Suppressor macrophage treated with lipopolysaccharide for 1 hour (primary cell): Measurements from ENCODE around the gene TRNP1.
"Not testable (repeated sequence)": the region's sequence is repeated elsewhere in the genome, so short reads cannot be mapped to it uniquely, and the experiment has no call there.

Experiments
- DNase-seq, 3 donors: peaks; one replicate each; pipeline ENCODE4 v3.0.0-alpha.2; 2020 to 2022

Gene TRNP1, protein sequence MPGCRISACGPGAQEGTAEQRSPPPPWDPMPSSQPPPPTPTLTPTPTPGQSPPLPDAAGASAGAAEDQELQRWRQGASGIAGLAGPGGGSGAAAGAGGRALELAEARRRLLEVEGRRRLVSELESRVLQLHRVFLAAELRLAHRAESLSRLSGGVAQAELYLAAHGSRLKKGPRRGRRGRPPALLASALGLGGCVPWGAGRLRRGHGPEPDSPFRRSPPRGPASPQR

DNA sequence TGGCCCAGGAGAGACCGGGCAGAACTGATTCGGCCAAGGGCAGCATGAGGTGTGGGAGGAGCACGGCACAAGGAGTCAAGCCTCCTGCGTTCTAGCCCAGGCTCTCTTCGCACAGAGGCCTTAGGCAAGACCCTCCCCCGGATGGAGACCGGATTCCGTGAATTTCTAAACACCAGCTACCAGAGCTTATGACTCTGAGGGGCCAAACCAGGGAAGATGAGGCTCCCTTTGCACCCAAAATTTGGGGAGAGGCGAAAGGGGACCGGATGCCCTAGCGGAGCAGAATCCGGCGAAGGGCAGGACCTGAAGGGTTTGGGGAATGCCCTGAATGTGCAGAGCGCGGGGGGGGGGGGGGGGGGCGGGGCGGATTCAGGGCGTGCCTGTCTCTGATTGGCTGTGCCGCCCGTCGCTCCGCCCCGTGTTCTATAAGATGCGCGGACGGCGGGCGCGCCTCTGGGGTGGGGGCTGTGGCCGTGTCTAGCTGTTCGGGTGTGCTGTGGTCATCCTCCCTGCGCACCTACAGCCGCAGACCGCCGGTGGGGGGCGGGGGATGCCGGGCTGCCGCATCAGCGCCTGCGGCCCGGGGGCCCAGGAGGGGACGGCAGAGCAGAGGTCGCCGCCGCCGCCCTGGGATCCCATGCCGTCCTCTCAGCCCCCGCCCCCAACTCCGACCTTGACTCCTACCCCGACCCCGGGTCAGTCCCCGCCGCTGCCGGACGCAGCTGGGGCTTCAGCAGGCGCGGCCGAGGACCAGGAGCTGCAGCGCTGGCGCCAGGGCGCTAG is at the start of gene TRNP1:
Gene TRNP1, plus strand, starts transcription at position 456 of the 783 bp plus-strand sequence. Its CDS starts 95 bp downstream, at position 551.
- peak; percentile 69 to 83 (median 73) for DNase-seq

DNA sequence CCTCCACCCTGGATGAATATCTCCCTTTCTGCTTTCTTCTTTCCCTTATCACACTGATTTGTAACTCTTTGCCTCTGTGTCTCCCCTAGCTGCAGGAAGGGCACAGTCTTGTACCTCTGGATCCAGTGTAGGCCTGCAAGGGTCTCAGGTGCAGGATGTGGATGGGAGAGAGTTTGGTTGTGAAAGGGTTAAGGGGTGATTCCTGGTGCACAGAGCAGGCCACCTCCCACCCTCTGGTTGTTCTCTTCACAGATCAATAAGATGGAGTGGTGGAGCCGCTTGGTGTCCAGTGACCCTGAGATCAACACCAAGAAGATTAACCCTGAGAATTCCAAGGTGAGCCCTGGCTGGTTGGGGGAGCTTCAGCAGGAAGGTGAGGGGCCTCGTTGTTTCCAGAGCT is 48.4 kb upstream of the TRNP1 start:
- no peak for DNase-seq

DNA sequence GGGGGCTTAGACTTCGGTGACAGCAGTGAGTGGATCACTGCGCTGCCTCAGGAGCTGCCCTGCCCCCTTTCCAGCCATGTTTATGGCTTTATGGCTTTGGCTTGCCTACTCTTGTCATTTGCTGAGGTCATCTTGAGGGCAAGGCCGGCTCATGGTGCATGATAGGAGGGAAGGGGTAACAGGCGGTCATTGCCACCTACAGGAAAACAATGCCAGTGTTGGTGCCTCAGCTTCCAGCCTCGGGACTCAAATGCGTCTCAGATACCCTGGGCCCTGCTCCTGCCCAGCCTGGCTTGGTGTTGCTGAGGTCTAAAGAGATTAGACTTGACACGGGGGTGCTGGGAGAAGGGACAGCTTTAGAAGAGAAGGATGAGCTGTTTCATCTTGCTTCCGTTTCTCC is 47.8 kb upstream of the TRNP1 start:
- no peak for DNase-seq

DNA sequence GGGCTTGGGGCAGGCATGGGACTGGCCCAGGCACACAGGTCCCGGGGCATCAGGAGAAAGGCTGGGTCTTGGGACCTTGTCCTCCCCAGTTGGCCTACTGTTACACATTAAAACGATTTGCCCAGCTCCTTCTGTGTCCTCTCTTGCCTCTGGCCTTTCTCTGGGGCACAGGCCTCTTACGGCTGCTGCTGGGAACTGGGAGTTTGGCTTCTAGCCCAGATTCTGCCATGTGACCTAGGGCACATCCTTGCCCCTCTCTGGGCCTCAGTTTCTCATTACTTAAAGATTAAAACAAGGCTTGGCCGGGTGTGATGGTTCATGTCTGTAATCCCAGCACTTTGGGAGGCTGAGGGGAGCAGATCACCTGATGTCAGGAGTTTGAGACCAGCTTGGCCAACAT is 47.2 kb upstream of the TRNP1 start:
- no peak for DNase-seq

DNA sequence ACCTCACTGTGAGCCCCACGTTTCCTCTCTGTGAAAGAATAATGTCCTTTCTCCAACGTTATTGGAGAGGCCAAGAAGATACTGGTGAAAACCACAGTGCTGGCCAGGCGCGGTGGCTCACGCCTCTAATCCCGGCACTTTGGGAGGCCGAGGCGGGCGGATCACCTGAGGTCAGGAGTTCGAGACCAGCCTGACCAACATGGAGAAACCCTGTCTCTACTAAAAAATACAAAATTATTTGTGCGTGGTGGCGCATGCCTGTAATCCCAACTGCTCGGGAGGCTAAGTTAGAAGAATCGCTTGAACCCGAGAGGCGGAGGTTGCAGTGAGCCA is 44.8 kb upstream of the TRNP1 start:
- not testable (repeated sequence) for DNase-seq

DNA sequence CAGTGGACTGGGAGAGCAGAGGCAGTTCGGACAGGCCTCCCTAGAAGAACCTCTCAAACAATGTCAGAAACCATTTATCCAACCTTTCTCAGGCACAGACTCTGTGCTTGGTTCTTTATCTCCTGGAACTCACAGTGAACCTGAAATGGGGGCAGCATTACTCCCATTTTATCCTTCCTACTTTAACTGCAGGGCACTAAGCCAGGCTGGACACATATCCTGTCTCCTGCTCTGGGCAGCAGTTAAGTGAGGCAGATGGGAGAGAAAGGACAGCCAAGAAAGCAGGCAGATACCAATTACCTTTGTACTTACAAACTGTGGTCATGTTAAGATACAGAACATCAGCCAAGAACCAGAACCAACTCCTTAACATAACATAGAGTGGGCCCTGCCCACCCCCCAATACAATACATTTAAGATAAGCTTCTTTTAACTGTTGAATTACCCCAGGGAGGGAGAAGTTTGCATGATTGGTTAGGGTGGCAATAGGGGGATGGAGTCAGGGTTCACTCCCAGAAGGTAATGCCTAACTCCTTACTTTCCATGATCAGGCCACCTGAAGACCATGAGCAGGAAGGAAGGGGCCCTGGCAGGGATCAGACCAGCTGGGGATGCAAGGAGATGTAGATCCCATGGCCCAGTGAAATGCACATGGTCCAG is 44.1 kb upstream of the TRNP1 start:
- no peak for DNase-seq

DNA sequence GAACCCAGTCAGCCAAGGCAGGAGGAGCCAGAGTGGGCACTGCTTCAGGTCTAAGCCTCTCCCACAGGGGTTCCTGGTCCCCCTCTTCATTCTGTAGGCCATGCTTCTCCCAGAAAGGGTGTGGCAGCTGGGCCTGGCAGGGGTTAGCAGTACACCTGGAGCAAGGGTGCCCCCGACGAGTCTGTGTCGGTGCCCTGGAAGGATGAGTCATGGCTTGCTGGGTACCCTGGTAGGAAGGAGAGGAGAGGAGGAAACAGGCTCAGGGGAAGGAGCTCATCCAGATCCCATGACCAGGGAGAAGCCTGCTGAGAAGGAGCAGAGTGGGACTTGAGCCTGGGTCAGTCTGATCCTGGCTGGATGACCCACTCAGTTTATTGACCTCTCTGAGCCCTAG is 43.6 kb upstream of the TRNP1 start:
- DNase-seq: no peak

DNA sequence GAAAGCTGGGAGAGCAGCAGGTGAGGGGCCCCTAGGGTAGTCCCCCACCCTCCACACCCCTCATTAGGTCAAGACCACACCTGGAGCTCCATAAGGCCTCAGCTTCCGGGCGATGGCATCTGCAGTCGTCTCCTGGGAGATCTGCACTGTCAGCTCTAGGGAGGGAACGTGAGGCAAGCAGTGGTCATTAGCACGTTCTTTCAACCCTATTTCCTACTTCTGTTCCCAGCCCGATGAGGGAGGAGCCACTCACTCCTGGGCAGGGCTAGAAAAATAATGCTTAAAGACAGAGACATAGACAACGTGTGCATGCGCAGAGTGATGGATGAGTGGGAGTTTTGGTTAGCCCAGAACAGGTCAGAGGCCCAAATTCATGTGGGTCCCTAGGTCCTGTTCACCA is 42.9 kb upstream of the TRNP1 start:
- no peak for DNase-seq

DNA sequence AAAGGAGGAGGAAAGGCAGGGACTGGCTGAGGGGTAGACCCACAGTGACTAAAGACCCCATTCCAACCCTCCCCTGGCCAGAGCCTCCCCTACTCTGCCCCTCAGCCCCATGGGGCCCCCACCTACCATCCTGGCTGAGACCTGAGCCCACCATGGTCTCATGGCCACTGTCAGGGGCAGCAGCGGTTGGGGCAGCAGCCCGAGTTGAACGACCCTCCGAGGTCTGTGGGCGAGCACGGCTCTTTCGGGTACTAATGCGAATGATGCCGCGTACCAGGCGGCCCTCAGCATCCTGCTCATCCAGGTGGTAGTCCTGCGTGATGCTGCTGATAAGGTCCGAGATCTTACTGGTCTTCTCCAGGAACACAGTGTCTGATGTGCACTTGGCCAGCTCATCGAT is 42.3 kb upstream of the TRNP1 start:
- DNase-seq: no peak

DNA sequence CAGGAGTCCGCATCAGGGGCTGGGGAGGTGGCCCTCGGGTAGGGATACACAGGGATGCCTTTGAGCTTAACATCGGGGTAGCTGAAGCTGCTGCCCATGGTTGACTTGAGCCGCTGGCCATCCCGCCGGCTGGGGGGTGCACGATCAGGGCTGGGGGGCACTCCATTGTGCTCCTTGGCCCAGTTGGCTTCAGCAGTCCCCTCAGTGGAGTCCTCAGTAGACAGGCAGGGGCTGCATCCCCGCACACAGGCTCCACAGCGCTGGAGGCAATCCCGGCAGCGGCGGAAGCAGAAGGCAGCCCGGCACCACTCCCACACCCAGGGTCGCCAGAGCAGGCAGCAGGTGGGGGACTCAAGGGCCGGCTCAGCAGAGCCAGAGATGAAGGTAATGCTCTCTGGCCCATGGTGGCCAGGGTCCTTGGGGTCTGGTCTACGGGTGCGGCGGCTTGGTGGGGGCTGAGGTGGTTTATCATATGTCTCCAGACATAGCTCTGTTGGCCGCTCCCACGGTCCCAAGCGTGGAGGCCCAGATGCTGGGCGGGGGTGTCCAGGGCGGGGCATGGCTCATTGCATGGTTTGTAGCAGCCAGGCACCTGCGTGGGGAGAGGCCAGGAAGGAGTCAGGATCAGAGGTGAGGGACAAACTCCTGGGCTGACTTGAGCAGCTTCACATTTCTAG is 41.5 kb upstream of the TRNP1 start:
- no peak for DNase-seq

DNA sequence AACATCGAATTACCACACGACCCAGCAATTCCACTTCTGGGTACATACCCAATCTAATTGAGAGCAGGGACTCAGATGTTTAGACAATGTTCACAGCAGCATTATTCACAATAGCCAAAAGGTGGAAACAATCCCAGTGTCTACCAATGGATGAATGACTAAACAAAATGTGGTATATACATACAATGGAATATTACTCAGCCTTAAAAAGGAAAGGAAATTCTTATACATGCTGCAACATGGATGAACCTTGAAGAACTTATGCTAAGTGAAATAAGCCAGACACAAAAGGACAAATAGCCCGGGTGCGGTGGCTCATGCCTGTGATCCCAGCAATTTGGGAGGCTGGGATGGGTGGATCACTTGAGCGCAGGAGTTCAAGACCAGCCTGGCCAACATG is 40.1 kb upstream of the TRNP1 start:
- DNase-seq: no peak

DNA sequence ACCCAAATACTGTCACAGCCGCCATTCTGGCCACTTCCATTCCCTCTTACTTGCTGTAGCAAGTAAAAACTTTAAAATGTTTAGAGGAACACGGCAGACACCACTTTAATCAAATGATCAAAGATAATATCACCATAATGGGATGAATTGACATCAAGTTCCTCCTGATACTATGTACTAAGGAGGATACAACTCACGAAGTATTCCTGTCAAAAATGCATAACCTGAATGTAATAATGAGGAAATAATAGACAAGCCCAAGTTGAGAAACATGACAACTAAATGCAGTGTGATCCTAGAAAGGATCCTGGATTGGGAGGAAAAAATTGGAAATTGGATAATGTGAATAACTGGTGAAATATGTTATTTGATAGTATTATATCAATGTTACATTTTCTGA is 37.2 kb upstream of the TRNP1 start:
- no peak for DNase-seq

DNA sequence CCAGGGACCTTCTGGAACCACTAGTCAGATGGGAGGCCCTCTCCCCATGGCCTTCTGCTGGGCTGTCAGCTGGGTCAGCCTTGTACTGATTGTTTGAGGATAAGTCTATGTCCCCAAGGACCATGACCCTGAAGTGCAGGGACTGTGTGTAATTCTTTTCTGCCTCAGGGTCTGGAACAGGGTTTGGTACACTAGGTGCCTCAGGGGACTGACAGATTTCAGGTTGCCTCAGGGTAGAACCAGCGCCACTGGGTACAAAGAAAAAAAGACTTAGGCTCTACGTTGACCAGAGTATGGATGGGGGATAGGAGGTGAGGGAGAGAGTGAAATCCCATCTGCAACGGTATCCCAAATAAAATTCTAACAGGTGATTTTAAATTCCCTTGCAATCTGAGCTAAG is 36.2 kb upstream of the TRNP1 start:
- no peak for DNase-seq

DNA sequence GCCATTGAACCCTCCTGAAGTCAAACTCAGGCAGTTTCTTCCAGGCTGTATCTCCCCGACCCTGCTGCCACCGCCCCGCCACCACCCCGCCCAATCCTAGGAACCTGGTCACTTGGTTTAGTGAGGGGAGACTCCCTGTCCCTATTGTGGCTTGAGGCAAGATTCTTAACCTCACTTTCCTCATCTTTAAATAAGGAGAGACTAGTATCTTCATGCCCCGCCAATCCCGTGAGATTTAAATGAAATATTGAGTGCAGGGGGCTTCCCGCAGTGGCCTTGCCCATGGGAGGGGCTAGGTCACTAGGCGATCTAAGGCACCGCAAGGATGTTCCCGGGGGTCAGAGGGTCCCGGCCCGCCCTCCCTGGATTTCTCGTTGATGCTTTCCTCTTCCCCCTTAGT is 34.2 kb upstream of the TRNP1 start:
- DNase-seq: no peak

DNA sequence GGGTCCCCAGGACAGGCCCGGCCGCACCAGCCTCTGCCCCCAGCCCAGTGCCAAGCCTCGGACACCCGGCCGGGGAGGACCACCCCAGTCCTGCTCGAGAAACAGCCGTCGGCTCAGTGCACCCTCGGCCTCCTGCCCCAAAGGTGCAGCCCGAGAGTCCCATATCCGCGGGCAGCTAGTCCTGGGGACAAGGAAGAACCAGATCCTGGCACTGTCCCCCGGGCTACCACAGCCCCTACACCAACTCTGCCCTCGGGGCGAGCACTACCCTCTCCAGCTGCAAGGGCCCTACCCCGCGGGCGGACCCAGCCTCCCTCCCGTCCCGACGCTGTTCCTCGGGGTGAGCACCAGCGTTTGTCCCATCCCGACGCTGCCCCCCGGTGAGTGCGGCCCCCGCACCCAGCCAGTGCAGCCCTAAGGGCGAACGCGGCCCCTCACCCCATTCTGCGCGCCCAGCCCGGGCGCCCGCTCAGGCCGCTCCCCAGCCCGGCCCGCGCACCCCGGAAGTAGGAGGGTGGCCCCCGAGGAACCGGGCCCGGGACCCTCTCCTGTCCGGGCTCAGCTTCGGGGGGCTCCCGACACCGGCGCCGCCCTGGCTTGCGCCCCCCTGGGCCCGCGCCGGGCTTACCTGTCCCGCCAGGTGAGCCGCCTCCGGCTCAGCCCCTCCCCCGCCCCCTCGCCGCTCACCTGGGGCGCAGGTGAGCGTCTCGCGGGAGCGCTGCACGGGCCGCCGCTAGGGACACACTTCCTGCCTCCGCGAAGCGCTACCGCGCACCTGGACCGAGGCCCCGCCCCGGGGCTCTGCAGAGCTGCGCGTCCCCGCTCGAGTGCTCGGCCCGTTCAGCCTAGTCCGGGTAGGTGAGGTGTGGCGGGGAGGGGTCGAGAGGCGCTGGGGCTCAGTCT is 33.5 kb upstream of the TRNP1 start, which contains the start of gene KDF1:
Gene KDF1, minus strand, starts transcription at position 747 of the 903 bp plus-strand sequence. CDS start 8,088 bp downstream, outside the sequence.
- peak in 1 of 3 donors; percentile 25 for DNase-seq

DNA sequence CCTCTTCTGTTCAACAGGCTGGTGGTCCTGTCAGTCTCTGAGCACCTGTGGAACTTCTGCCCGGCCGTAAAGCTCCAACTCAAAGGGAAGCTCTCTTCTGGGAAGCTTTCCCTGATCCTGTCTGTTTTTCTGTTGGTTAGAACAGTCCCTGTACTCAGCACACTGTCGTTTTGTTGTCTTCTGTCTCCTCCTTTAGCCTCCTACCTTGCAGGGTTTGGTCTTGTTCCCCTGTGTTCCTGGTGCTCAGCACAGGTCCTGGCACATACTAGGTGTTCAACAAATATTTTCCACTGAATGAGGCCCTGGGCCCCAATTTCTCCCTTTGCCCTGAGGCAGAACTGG is 32.9 kb upstream of the TRNP1 start:
- no peak for DNase-seq

DNA sequence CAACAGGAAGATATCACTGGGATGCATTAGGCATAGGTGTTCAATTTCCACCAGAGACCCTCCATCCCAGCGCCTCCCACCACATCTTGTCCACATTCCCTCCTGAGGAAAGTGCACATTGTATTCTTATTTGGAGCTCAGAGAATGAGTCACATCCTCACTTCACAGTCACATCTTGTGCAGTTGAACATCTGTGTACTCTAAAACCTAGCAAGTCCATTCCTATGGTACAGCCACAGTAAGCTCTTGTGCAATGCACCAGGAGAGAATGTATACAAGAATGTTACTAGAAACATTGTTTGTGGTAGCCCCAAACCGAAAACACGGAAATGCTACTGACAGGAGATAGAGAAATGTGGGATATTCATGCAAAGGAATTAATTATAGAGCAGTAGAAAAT is 31.7 kb upstream of the TRNP1 start:
- DNase-seq: no peak

DNA sequence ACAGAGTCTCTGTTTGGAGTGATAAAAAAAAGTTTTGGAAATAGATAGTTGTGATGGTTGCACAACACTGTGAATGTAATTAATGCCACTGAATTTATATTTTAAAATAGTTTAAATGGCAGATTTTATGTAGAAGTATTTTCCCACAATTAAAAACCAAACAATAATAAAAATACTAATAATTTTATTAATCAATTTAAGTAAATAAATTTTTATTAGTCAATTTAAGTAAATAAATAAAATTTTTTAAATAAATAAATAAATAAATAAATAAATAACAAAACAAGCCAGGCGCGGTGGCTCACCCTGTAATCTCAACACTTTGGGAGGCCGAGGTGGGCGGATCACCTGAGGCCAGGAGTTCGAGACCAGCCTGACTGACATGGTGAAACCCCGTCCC is 28.3 kb upstream of the TRNP1 start:
- no peak for DNase-seq

DNA sequence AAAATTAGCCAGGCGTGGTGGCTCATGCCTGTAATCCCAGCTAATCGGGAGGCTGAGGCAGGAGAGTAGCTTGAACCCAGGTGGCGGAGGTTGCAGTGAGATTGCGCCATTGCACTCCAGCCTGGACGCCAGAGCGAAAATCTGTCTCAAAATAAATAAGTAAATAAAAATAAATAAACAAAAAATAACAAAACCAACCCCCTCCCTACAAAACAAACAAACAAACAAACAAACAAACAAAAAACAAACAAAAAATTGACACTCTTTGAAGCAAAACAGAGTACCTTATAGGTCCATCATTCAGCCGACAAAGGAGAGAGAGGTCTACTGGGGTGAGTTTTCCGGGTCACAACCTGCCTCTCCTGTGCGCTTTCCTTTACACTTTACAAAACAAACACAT is 27.9 kb upstream of the TRNP1 start:
- DNase-seq: no peak

DNA sequence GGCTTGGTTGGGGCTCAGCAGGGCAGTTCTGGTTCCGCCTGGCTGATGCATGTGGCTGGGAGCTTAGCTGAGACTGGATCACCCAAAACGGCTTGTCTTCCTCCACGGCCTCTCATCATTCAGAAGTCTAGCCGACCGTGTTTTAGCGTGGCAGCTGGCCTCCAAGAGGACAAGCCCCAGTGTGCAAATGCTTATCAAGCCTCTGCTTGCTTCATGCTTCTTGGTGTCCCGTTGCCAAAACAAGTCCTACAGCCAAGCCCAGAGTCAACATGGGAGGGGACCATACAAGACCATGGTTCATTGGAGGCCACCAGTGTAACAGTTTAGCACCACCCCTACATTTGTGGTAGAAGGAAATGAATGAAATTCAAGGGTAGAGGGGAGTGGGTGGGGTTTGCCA is 22.7 kb upstream of the TRNP1 start:
- no peak for DNase-seq

DNA sequence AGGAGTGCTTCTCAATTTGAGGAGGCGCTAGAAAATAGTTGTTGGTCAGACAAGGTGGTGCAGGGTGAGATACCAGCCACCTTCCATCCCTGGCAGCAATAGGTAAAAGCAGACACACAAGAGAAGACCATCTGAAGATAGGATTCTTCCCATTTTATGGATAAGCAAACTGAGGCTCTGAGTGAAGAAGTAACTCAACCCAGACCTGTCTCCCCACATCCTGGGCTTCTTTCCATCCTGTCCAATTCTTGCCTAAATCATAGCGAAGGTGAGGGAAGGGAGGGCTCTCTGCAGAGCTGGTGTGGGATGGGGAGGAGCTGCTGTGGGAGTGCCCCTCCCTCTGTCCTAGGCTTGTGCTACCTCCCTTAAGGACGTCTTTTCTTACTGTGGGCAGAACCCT is 21.9 kb upstream of the TRNP1 start:
- DNase-seq: no peak

DNA sequence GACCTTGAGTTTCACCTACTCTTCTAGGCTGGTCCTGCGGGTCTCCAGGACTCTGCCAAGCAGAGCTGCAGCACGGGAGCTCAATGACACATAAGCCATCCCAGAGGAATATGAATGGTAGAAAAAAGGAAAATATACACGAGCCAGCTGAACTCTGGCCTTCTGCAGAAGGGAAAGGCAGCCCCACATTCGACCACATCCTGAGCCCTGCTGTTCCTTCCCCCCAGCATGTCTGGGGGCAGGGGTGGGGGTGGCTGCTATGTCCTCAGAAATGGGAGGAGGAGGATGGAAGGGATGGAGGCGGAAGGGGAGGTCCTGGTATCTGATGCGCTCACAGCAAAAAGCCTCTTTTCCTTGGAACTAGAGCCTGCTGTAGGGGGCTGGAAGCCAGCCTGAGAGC is 21.1 kb upstream of the TRNP1 start:
- no peak for DNase-seq

DNA sequence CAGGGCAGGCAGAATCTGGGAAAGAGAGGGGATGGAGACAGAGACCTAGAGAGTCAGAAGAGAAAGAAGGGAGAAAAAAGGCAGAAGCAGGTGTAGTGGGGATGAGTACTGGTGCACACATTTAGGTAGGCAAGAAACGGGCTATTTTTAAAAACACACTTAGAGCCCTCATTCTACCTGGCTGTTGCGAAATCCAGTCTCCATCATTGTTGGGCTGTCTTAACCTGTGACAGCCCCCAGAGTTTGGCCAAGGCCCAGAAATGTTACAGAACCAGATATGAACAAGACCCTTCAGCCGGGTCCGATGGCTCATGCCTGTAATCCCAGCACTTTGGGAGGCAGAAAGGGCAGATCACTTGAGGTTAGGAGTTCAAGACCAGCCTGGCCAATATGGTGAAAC is 20.7 kb upstream of the TRNP1 start:
- DNase-seq: no peak
